ENCODE data around the gene FANCC.

GRCh38 chr9:95229230-95229915 lies 88.1 kb downstream of the FANCC start:
- no peak for TF ChIP-seq YY1 (IDR thresholded peaks at IDR 0.05; ENCODE audit: insufficient read depth, insufficient read length)
- no peak for TF ChIP-seq ZNF274 (IDR thresholded peaks at IDR 0.05; ENCODE audit: low read depth, low read length)
- TF ChIP-seq SUZ12 (IDR thresholded peaks at IDR 0.05; ENCODE audit: extremely low read depth, insufficient read depth, insufficient read length), result no peak
